Inflammatory macrophage treated with lipopolysaccharide for 4 hours (primary cell): ENCODE data around the gene PTPRG.

Experiments used
- DNase-seq: peaks from one replicate; pipeline ENCODE4 v3.0.0-alpha.2; 2020

The PTPRG gene

GRCh38 chr3:62142331-62143085 is 581.1 kb downstream of the PTPRG start:
- no peak for DNase-seq

- DNase-seq, result no peak
These were observed 582.6 kb downstream of the PTPRG start for GRCh38 chr3:62143843-62144450.

- no peak for DNase-seq
These were observed 583.1 kb downstream of the PTPRG start for GRCh38 chr3:62144482-62144881.

- no peak for DNase-seq
These were observed 583.9 kb downstream of the PTPRG start for GRCh38 chr3:62145086-62145757.

GRCh38 chr3:62149539-62149938 is 588.2 kb downstream of the PTPRG start:
- no peak for DNase-seq

GRCh38 chr3:62149962-62150361 is 588.6 kb downstream of the PTPRG start:
- no peak for DNase-seq

- no peak for DNase-seq
These were observed 590.2 kb downstream of the PTPRG start for GRCh38 chr3:62151591-62151990.

- no peak for DNase-seq
These were observed 591.9 kb downstream of the PTPRG start for GRCh38 chr3:62153231-62153630.

- DNase-seq, result no peak
These were observed 593.2 kb downstream of the PTPRG start for GRCh38 chr3:62154457-62155148.

GRCh38 chr3:62159056-62159708 is 597.8 kb downstream of the PTPRG start:
- no peak for DNase-seq

GRCh38 chr3:62159709-62160092 is 598.3 kb downstream of the PTPRG start:
- no peak for DNase-seq

GRCh38 chr3:62161371-62161770 is 600.0 kb downstream of the PTPRG start:
- DNase-seq, result no peak

GRCh38 chr3:62164196-62164595 is 602.8 kb downstream of the PTPRG start:
- no peak for DNase-seq

GRCh38 chr3:62164746-62165145 is 603.4 kb downstream of the PTPRG start:
- no peak for DNase-seq

- no peak for DNase-seq
These were observed 606.3 kb downstream of the PTPRG start for GRCh38 chr3:62167566-62168262.

GRCh38 chr3:62168356-62168755 is 607.0 kb downstream of the PTPRG start:
- DNase-seq, result no peak

- no peak for DNase-seq
These were observed 608.7 kb downstream of the PTPRG start for GRCh38 chr3:62169906-62170660.

- DNase-seq, result no peak
These were observed 610.4 kb downstream of the PTPRG start for GRCh38 chr3:62171789-62172188.

GRCh38 chr3:62172199-62172598 is 610.8 kb downstream of the PTPRG start:
- DNase-seq, result no peak

GRCh38 chr3:62173939-62174515 is 612.7 kb downstream of the PTPRG start:
- no peak for DNase-seq

GRCh38 chr3:62175161-62175560 is 613.8 kb downstream of the PTPRG start:
- DNase-seq, result no peak
